NCI-H510A (cell line): ENCODE data around the gene C1QTNF8.

Experiments used
- DNase-seq: peaks from one replicate; lab custom pipeline; 2025; lab: John Stamatoyannopoulos, UW

Gene C1QTNF8

DNA sequence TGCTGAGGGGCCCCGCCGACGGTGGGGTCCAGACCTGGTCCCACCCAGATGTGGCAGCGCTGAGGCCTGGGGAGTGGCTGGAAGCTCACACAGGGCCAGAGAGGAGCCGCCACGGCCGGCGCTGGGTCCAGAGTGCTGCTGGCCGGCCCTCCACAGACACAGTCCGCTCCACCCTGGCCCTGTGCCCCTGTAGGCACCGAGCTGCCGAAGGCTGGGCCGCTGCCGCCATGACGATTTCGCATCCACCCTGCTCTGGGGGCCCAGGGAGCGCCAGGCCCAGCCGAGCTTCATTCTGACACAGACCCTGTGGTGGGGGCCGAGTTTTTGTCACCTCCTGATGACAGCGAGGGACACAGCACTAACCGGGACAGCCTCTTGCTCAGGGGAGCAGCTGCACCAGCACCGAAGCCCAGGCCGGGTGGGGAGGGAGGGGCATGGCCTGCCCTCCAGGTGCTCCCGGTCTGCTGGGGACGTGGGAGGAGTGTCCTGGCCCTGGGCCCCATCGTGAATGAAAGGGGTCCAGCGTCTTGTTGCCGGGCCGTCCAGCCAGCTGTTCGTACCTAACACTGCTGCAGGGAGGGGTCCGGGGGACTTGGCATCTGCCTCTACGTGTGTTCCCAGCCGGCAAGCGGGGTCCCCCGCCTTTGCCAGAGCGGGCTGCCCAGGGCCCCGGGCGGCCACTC lies 50.6 kb downstream of the C1QTNF8 start:
- DNase-seq = no peak

DNA sequence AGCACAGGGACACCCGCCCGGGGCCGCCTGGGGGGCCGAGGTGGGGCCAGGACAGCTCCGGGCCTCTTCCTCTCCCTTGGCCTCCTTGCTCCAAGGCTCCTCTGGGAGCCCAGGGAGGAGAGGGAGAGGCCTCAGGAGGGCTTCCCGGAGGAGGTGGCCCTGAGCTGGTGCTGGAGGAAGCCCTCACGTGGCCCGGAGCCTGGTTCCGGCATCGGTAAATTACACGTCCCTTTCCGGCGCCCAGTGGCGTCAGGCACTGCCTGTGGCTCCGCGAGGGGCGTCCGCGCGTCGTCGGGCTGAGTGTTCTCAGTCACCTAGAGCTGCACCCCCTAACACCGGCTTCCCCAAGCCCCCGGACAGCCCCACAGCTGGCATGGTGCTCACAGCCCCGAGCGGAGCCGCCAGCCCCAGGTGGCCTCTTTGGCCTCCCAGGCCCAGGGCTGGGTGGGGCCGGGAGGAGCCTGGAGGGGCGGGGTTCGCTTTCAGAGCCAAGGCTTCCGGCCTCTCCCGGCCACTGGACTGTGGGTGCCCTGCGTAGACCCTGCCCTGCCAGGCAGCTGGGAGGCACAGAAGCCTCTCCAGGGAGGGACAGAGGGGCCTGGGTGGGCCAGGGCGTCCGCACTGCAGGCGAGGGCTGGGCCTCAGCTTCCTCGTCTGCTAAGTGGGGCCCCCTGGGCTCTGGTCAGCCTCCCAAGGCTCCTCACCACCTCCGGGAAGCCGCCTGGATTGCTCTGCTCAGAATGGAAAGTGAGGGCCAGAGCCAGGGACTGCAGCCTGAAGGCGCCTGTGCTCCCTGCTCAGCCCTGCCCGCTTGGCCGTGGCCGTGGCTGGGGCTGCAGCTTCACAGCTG lies 51.4 kb downstream of the C1QTNF8 start:
- no peak for DNase-seq

DNA sequence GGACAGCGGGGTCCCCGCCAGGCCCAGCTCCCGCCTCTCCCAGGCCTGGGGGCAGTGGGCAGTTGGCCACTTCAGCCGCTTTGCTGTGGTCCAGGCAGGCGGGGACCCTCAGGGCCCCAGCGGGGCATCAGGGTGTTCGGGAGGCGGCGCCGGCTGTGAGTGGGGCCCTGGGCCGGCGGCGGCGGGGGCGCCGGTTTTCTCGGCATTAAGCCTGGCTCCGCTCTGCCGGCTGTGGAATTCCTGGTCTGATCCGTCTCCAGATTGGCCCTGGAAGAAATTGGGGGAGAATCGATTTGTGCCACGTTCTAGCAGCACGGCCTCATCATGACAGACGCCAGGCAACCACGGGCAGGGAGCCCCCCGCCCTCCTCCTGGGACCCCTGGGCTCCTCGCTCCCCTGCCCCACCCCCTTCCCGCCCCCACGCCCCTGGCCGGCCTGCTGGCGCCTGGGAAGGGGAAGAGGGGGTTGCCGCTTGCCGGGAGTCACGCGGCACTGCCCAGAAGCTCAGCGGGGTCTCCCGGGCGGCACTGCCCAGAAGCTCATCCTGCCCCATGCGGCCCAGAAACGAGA lies 52.1 kb downstream of the C1QTNF8 start:
- no peak for DNase-seq

DNA sequence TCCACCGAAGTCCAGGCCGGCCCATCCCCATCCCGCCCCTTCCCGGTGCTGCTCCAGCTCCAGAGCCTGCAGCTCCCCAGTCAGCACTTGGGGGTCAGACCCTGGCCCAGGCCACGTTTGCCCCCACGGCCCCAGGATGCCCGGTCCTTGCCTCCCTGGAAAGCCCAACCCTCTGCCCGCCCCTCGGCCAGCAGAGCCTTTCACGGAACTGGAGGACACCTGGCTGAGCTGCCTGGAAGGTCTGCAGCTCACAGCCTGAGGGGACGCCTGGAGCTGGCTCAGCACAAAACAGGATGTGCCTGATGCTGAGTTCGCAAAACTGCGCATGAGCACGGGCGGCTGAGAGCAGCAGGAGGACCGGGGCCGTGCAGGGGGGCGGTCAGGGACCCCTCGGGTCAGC lies 53.2 kb downstream of the C1QTNF8 start:
- no peak for DNase-seq

DNA sequence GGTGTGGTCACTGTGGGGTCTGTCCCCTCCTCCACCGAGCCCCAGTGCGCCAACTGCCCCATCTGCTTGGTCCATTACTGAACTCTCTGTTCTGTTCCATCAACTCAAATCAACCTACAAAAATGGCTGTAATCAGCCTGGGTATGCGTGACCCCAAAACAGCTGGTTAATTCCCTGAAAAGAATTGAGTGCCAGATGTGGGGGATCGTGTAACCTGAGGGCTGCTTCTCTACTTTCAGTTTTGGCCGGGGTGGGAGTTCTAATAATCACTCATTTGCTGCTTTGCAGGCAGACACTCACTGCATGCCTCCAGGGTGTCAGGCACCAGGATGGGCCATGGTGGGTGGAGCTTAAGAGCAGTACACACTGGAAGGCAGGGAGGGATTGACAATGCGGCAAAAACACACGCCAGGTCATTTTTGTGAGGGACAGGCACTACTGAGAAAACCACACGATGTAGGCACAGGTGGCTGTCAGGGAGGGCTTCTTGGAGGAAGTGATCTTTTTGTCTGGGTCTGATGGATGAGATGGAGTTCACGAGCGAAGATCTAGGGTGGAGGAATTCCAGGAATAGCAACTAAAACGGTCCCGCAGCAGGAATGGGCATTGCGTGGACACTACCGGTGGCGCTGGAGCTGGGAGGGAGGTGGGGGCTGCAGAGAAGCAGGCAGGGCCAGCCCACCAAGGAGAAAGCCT lies 53.8 kb downstream of the C1QTNF8 start:
- DNase-seq = no peak

DNA sequence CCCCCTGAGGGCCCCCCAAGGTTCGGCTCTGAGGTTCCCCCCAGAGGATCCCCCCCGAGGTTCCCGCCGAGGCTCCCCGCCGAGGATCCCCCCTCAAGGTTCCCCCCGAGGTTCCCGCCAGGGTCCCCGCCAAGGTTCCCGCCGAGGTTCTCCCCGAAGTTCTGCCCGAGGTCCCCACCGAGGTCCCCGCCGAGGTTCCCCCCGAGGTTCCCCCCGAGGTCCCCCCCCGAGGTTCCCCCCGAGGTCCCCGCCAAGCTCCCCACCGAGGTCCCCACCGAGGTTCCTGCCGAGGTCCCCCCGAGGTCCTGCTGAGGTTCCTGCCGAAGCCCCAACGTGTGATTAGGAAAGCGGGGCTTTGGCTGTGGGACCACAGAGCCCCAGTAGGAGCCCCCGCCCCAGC lies 55.7 kb downstream of the C1QTNF8 start:
- no peak for DNase-seq

DNA sequence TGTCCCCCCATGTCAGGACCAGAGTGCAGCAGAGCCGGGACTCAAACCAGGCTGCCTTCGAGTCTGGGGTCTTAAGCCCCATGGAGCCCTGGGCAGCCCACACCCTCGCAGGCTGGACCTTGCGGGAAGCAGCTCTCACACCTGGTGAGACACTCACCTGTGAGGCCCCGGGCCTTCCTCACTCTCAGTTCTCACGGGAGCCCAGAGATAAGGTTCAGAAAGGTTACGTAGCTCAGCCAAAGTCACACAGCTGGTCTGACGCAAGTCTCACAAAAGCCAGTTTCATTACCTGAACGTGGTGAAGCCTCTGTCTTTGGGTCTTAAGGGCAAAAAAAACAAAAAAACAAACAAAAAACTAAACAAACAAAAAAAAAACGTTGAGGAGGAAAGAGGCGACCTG lies 56.3 kb downstream of the C1QTNF8 start:
- DNase-seq = no peak

DNA sequence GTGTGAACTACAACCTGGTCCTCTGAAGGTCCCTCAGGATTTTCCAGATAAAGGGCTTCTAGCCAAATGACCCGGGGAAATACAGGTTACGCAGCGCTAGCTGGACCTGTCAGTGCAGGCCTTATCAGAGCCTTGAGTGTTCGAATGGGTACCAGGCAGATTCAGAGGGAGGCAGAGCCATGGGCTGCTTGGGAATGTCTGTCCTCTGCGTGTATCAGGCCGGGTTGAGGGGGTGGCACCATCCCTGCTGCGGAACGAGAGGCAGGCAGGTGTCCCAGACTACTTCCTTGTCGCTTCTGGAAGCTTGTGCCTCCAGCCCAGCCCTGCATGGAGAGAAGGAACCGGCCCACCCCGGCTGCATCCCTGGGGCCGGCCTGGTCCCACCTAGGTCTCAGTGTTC lies 57.1 kb downstream of the C1QTNF8 start:
- no peak for DNase-seq
